ENCODE data around the gene MALAT1. TPM values are rescaled to one million over a fixed set of nuclear protein-coding genes. Genes with fewer than 3 reads are reported as not detected.

Gene MALAT1
- polyA plus RNA-seq, 1 experiment, result 1,149 TPM

GRCh38 chr11:65488273-65489034 is 10.4 kb upstream of the MALAT1 start:
- POLR2A ChIA-PET, result interaction anchor here (1.0 to 9.2 kb wide), 9 partner anchors 10 to 67 kb away, joined by 3 to 242 read pairs (median 5); partner anchors contain the start of genes MALAT1 and NEAT1
- H3K27me3 ChIP-seq (ENCODE audit: control insufficient read depth, insufficient read depth, low read length), result no peaks in the 10 kb centered on the region
- peak overlapping the region; percentile 45 for H3K4me3 ChIP-seq (ENCODE audit: low read depth, low read length)
- no peaks in the 10 kb centered on the region; the same call in 1 of the 2 replicates for H3K9me3 ChIP-seq (ENCODE audit: control insufficient read depth, insufficient read depth, low read length)
- no peak for DNase-seq (ENCODE audit: low read depth, low spot score)
- TF ChIP-seq, protein P1, sequence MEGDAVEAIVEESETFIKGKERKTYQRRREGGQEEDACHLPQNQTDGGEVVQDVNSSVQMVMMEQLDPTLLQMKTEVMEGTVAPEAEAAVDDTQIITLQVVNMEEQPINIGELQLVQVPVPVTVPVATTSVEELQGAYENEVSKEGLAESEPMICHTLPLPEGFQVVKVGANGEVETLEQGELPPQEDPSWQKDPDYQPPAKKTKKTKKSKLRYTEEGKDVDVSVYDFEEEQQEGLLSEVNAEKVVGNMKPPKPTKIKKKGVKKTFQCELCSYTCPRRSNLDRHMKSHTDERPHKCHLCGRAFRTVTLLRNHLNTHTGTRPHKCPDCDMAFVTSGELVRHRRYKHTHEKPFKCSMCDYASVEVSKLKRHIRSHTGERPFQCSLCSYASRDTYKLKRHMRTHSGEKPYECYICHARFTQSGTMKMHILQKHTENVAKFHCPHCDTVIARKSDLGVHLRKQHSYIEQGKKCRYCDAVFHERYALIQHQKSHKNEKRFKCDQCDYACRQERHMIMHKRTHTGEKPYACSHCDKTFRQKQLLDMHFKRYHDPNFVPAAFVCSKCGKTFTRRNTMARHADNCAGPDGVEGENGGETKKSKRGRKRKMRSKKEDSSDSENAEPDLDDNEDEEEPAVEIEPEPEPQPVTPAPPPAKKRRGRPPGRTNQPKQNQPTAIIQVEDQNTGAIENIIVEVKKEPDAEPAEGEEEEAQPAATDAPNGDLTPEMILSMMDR (IDR thresholded peaks at IDR 0.05; ENCODE audit: low read depth, low read length), result no peak
- CTCF ChIA-PET, result interaction anchor here (1.0 to 3.0 kb wide), 6 partner anchors 8 to 72 kb away, joined by 3 to 20 read pairs (median 8); partner anchors contain the start of gene MALAT1
- H3K27ac ChIP-seq (ENCODE audit: low read depth, low read length), result peak overlapping the region; percentile 99

DNA sequence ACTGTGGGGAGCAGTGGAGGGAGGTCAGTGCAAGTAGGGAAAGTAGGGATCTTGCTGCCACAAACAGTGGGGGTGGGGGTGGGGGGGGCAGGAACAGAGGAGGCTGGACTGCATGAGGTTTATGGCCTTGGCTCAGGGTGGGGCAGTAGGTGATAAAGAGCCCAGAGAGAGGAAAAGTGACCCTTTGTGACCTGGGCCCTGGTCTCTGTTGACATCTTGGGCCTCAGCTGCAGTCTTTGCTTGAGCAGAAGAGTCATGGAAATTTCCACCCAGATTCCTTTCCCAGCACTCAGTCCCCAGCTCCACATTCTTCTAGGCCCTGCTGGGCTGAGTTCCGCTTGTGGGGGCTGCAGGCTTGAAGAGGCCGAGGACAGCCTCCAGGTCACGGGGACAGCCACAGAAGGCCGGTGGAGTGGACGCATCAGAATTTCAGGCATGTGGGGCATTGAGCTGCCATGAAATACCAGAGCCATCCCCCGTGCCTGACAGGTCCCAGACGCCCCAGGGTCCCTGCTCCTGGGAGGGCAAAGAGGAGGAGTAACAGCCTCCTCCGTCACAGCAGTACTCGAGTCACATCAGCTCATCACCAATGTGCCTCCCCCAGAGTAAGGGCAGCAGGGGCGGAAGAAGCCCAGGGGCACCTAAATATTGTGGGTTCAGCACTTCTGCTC is 9.7 kb upstream of the MALAT1 start:
- TF ChIP-seq, protein P1 (IDR thresholded peaks at IDR 0.05; ENCODE audit: low read depth, low read length), result no peak
- ChIA-PET POLR2A (interaction anchor here (0.6 to 9.2 kb wide), 9 partner anchors 11 to 67 kb away, joined by 3 to 242 read pairs (median 11); partner anchors contain the start of genes MALAT1, NEAT1 and SCYL1), CTCF (interaction anchor here (1.0 to 3.0 kb wide), 5 partner anchors 8 to 73 kb away, joined by 3 to 20 read pairs (median 8); partner anchors contain the start of gene MALAT1)
- H3K4me3 ChIP-seq (ENCODE audit: low read depth, low read length), result no peak overlapping the region
- H3K27ac ChIP-seq (ENCODE audit: low read depth, low read length), result peak overlapping the region; percentile 99
- no peaks in the 10 kb centered on the region for H3K27me3 ChIP-seq (ENCODE audit: control insufficient read depth, insufficient read depth, low read length)
- DNase-seq (ENCODE audit: low read depth, low spot score), result no peak
- no peaks in the 10 kb centered on the region; the same call in 1 of the 2 replicates for H3K9me3 ChIP-seq (ENCODE audit: control insufficient read depth, insufficient read depth, low read length)

DNA sequence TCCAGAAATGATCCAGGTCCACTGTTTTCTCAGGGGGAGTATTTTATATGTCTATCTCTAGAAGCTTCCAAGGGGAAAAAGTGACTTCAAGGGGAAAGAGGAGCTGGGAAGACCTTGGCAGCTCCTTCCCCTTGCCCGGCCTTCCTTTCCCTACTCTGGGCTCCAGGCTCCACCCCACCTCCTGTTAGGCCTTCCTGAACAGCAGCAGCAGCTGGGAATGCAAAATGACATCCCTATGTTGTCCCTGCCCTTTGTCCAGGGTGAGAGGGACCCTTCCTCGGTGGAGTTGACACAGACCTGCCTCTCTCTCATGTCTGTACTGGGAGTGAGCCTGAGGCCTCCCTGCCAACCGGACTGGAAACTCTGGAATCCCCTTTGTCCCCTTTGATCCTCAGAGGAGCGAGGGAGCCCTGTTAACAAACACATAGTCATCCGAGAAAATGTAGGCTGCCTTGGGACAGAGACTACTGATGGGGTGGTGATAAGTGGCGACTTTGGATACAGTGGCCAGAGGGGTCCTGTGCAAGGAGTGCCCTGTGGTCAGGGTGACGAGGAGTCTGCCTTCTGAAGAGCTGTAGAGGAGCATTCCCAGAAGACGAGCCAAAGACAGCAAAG is 9.0 kb upstream of the MALAT1 start:
- CTCF ChIA-PET, result interaction anchor here (1.2 to 3.0 kb wide), 4 partner anchors 9 to 73 kb away, joined by 6 to 20 read pairs (median 8); partner anchors contain the start of gene MALAT1
- Histone ChIP-seq H3K4me3 (ENCODE audit: low read depth, low read length) (no peak overlapping the region), H3K27ac (ENCODE audit: low read depth, low read length) (peak overlapping the region; percentile 99), H3K27me3 (ENCODE audit: control insufficient read depth, insufficient read depth, low read length) (no peaks in the 10 kb centered on the region), H3K9me3 (ENCODE audit: control insufficient read depth, insufficient read depth, low read length) (no peaks in the 10 kb centered on the region; the same call in 1 of the 2 replicates)
- TF ChIP-seq, protein P1 (IDR thresholded peaks at IDR 0.05; ENCODE audit: low read depth, low read length), result no peak
- no peak for DNase-seq (ENCODE audit: low read depth, low spot score)
- POLR2A ChIA-PET, result interaction anchor here (0.6 to 9.2 kb wide), 7 partner anchors 10 to 68 kb away, joined by 3 to 242 read pairs (median 37); partner anchors contain the start of genes MALAT1, NEAT1 and SCYL1

- H3K27me3 ChIP-seq (ENCODE audit: control insufficient read depth, insufficient read depth, low read length), result no peaks in the 10 kb centered on the region
- no peak overlapping the region for H3K4me3 ChIP-seq (ENCODE audit: low read depth, low read length)
- TF ChIP-seq, protein P1 (IDR thresholded peaks at IDR 0.05; ENCODE audit: low read depth, low read length), result no peak
- no peak for DNase-seq (ENCODE audit: low read depth, low spot score)
- H3K9me3 ChIP-seq (ENCODE audit: control insufficient read depth, insufficient read depth, low read length), result no peaks in the 10 kb centered on the region; the same call in 1 of the 2 replicates
- POLR2A ChIA-PET, result interaction anchor here (1.5 to 21.9 kb wide), 6 partner anchors 9 to 69 kb away, joined by 13 to 999 read pairs (median 153); partner anchors contain the start of genes MALAT1 and NEAT1
- H3K27ac ChIP-seq (ENCODE audit: low read depth, low read length), result peak overlapping the region; percentile 100
- CTCF ChIA-PET, result interaction anchor here (0.9 to 2.6 kb wide), 2 partner anchors 12 to 20 kb away, joined by 3 to 17 read pairs; no protein-coding TSS in a partner anchor
Observed at GRCh38 chr11:65491163-65491465, 7.7 kb upstream of the MALAT1 start.
